ENCODE measurements around the gene GRWD1. TPM values are rescaled to one million over a fixed set of nuclear protein-coding genes. Genes with fewer than 3 reads are reported as not detected.

GRWD1 gene
- total and polyA plus RNA-seq, 10 of the 15 experiments (the other 5 are each of a cell fraction or from before 2014, with no cell fraction given): 1.4 to 103 (median 30.7) TPM

DNA sequence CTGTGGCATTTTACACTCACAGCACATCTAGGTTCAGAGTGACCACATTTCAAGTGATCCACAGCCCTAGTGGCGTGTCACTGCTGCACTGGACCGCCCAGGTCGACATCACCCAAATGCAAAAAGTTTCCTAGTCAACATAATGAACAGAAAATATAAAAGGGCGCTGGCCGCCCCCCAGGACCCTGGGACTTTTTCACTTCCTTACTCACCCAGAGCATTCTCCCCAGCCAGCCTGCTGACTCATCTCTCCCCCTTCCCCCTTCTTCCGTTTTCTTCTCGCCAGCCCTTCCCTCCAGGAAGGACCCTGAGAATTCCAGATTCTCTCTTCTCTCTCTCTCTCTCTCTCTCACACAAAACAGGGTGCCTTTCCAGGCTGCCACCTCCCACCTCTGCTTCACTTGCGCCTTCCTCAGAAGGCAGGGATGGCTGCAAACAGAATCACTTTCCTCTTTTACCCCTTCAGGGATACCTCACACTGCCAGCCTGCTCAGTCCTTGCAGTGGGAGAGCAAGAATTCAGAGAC, 21.0 kb upstream of the GRWD1 start (continued):
- TF ChIP-seq, protein P1, sequence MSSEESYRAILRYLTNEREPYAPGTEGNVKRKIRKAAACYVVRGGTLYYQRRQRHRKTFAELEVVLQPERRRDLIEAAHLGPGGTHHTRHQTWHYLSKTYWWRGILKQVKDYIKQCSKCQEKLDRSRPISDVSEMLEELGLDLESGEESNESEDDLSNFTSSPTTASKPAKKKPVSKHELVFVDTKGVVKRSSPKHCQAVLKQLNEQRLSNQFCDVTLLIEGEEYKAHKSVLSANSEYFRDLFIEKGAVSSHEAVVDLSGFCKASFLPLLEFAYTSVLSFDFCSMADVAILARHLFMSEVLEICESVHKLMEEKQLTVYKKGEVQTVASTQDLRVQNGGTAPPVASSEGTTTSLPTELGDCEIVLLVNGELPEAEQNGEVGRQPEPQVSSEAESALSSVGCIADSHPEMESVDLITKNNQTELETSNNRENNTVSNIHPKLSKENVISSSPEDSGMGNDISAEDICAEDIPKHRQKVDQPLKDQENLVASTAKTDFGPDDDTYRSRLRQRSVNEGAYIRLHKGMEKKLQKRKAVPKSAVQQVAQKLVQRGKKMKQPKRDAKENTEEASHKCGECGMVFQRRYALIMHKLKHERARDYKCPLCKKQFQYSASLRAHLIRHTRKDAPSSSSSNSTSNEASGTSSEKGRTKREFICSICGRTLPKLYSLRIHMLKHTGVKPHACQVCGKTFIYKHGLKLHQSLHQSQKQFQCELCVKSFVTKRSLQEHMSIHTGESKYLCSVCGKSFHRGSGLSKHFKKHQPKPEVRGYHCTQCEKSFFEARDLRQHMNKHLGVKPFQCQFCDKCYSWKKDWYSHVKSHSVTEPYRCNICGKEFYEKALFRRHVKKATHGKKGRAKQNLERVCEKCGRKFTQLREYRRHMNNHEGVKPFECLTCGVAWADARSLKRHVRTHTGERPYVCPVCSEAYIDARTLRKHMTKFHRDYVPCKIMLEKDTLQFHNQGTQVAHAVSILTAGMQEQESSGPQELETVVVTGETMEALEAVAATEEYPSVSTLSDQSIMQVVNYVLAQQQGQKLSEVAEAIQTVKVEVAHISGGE (CRISPR knock-in tag; IDR thresholded peaks at IDR 0.05): no peak
- TF ChIP-seq LARP7 (IDR thresholded peaks at IDR 0.05) (no peak), MTA2 (IDR thresholded peaks at IDR 0.05; ENCODE audit: low read depth) (peak; percentile 47; the same call in 1 of the 2 replicates), IKZF2 (IDR thresholded peaks at IDR 0.05) (peak; percentile 95), ZNF622 (IDR thresholded peaks at IDR 0.05) (no peak), MEF2B (IDR thresholded peaks at IDR 0.05; ENCODE audit: partially characterized antibody, poor library complexity, severe bottlenecking) (peak; percentile 35), STAT1 (conservative IDR thresholded peaks at IDR 0.05) (no peak), JUNB (IDR thresholded peaks at IDR 0.05) (peak; percentile 65), NFXL1 (IDR thresholded peaks at IDR 0.05; ENCODE audit: borderline replicate concordance) (no peak), POLR2AphosphoS2 (IDR thresholded peaks at IDR 0.05; ENCODE audit: low read depth, low read length) (no peak), CREB1 (IDR thresholded peaks at IDR 0.05; ENCODE audit: low read depth) (no peak), RUNX3 (IDR thresholded peaks at IDR 0.05; ENCODE audit: low read length) (peak; percentile 29; the same call in 1 of the 2 replicates), SPI1 (IDR thresholded peaks at IDR 0.05; ENCODE audit: borderline replicate concordance, insufficient read depth, low read depth, low read length) (peak; percentile 79), SP1 (IDR thresholded peaks at IDR 0.05; ENCODE audit: low read depth, low read length) (no peak), BCL11A (IDR thresholded peaks at IDR 0.05; ENCODE audit: low read depth, low read length) (no peak), CEBPZ (IDR thresholded peaks at IDR 0.05; ENCODE audit: low read depth, low read length) (no peak), ZBTB4 (CRISPR knock-in tag; IDR thresholded peaks at IDR 0.05) (no peak), NKRF (conservative IDR thresholded peaks at IDR 0.05) (no peak), HDGF (IDR thresholded peaks at IDR 0.05) (no peak), SMARCA5 (IDR thresholded peaks at IDR 0.05) (no peak)

All from GM12878 (cell line).